ENCODE results near the gene SPATA32. TPM values are rescaled to one million over a fixed set of nuclear protein-coding genes. Genes with fewer than 3 reads are reported as not detected.

Gene SPATA32
- total and polyA plus RNA-seq, 3 experiments from 2014 or later: 0.15 to 0.33 TPM; not detected in 1

Other genes starting within 250 kb of the SPATA32 start
- 10 to 100 TPM; 31.3 to 32.5 TPM for gene DCAKD, start 210.5 kb downstream of the SPATA32 start, total RNA-seq
- gene DCAKD, start 210.5 kb downstream of the SPATA32 start, polyA plus RNA-seq: 17.6 TPM
- 100 to 1,000 TPM; 189 to 198 TPM for gene NMT1, start 200.8 kb downstream of the SPATA32 start, total RNA-seq
- 82.0 TPM for gene NMT1, start 200.8 kb downstream of the SPATA32 start, polyA plus RNA-seq
- gene PLCD3, start 129.6 kb downstream of the SPATA32 start, total RNA-seq: 1 to 10 TPM; 5.5 to 7.2 TPM
- 1.1 TPM for gene PLCD3, start 129.6 kb downstream of the SPATA32 start, polyA plus RNA-seq
- 1 to 10 TPM; 8.8 to 9.7 TPM for gene ACBD4, start 126.4 kb downstream of the SPATA32 start, total RNA-seq
- gene ACBD4, start 126.4 kb downstream of the SPATA32 start, polyA plus RNA-seq: 15.0 TPM
- gene HEXIM1, start 113.6 kb downstream of the SPATA32 start, total RNA-seq: 10 to 100 TPM; 48.3 to 51.1 TPM
- gene HEXIM1, start 113.6 kb downstream of the SPATA32 start, polyA plus RNA-seq: 5.6 TPM
- gene HEXIM2, start 100.2 kb downstream of the SPATA32 start, total RNA-seq: 1 to 10 TPM; 7.7 to 9.3 TPM
- 4.0 TPM for gene HEXIM2, start 100.2 kb downstream of the SPATA32 start, polyA plus RNA-seq
- 100 to 1,000 TPM; 260 to 265 TPM for gene FMNL1, start 40.2 kb downstream of the SPATA32 start, total RNA-seq
- gene FMNL1, start 40.2 kb downstream of the SPATA32 start, polyA plus RNA-seq: 58.6 TPM
- 10 to 100 TPM; 60.2 to 62.4 TPM for gene MAP3K14, start 54.9 kb upstream of the SPATA32 start, total RNA-seq
- 9.0 TPM for gene MAP3K14, start 54.9 kb upstream of the SPATA32 start, polyA plus RNA-seq
- 10 to 100 TPM; 39.9 to 43.8 TPM for gene ARHGAP27, start 170.8 kb upstream of the SPATA32 start, total RNA-seq
- gene ARHGAP27, start 170.8 kb upstream of the SPATA32 start, polyA plus RNA-seq: 32.3 TPM
- 10 to 100 TPM; 32.0 to 32.4 TPM for gene PLEKHM1, start 228.6 kb upstream of the SPATA32 start, total RNA-seq
- 17.3 TPM for gene PLEKHM1, start 228.6 kb upstream of the SPATA32 start, polyA plus RNA-seq

Measured in CD8-positive, alpha-beta memory T cell (primary cell).